GM21381 (cell line): Measurements from ENCODE around the gene TNP2.
A peak's percentile ranks its signal among the peaks of the same experiment; 100 is the strongest.

ENCODE experiments used
- ATAC-seq: cut with Tn5 transposase; IDR thresholded peaks from one replicate; pipeline ENCODE4 v1.9.1; 2021; ENCODE audit warnings: mild to moderate bottlenecking, moderate library complexity; ENCODE audit not compliant: unreplicated experiment

Gene TNP2

DNA sequence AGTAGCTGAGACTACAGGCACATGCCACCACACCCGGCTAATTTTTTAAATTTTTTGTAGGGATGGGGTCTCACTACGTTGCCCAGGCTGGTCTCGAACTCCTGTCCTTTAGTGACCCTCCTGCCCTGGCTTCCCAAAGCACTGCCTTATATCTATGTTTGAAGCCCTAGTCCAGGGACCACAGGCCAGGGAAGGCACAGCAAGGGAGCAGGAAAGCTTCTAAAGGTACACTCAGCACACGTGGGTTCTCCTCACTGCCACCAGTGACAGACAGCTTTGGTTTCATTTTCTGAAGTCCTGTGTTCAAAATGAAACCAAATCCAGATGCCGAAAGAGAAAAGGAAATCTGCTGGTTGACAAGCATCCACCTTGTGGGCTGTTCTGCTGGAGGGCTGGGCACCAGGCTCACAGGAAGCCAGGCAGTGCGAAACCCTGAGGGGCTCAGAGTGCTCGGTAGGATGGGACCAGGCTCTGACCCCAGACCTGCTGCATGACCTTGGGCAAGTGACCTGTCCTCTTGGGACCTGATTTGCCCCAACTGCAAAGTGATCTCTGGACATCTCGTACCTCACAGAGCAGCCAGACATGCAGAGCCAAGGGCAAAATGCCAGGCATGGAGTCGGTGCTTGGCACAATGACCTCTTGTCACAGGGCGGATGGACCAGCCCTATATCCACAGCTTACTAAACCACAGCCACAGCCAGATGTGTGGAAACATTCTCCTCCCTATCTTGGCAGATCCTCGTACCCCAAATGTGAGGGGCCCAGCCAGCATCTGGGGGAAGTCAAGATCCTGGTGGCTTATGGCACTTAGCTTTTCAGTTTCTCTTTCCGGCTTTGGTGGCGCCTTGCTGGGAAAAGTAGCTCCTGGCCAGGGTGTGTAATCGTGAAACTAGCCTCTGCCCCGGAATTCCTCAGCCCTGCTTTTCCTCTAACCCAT, 10.3 kb downstream of the TNP2 start:
- ATAC-seq: no peak

DNA sequence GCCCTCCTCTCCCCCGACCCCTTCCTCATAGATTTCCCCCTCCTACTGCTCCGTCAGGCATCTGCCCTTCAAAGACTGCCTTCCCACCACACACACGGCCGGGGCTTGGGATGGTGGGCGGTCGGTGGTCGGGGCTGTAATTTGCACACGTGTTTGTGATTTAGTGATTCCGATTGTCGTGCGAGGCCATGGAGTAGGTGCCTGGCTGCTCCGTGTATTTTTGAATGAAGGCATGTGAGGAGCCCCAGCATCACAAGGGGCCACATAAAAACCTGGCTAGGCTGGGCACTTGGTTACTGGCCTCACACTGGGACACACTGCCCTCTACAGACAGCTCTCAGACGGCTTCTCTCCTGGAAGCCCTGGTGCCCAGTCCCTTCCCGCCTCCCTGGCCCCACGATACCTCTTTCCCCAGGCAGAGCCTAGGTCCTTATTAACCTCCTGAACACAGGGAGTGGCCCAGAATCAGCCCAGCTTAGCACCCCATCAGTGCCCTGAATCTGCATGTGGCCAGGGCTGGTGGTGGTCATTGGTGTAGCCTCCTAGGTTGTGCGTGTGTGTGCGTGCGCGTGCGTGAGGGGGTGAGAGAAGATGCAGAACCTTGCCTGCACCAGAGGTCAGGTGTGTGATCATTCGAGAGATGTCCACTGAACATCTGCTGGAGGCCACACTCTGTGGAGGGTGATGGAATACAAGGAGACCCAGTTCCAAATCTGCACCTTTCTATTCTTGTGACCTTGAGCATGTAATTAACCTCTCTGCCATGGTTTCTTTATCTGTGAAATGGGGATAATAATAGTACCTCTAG, 11.8 kb downstream of the TNP2 start:
- no peak for ATAC-seq

DNA sequence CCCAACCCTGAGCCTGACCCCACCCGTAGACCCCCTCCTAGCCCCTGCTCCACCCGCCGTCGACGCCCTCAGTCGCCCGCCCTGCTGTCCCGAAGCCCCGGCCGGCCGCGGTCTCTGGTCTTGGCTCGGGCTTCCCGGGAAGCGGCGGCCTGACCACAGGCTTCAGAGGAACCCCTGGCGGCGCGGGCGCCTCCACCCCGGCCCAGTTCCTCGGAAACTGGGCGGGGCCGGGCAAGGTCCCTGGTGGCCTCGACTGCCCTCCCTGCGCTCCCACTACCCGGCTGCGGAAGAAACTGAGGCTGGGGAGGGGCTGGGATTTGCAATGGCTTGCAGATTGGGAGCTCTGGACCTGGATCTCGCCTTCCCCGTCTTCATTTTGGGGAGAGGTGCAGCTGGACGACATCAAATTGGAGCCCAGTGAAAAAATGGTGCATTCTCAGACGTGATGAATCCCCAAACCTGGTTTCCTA, 12.4 kb downstream of the TNP2 start:
- ATAC-seq: no peak

DNA sequence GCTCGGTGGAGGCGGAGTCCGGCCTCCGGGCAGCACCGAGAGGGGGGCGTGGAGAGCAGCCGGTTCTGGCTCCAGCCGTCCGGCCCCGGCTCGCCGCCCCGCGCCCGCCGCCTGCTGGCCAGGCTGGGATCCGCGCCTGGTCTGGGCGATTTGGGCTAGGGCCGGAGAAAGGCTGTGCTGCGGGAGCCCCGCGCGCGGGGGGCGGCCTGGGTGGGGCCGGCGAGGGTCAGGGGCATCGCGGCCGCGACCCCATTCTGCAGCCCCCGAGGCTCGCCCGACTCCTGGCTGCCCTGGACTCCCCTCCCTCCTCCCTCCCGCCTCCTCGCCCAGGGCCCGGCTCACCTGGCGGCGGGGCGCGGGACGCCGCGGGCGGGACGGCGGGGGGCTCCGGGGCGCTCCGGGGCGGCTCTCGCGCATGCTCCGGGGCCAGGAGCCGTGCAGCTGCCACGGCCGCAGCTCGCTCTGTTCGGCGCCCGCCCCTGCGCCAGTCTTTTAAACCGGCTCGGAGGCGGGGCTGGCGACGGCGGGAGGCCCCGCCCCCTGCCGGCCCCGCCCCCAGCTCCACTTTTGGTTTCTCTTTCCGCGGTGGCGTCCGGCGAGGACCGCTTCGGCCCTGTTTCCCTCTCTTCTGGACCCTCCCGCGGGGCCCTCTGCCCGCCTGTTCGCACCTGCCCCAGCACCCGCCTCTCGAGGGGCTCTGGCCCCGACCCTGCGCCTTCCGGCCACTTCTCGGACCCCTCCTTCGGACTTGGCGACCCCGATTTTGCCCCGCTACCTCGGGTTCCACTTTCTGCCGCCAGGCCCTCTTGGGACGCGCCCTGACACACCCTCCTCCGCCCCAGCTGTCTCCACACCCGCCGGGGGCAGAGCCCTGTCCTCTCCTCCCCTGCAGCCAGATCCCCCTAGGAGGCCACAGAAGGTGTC, 13.1 kb downstream of the TNP2 start, which contains the start of gene SOCS1:
Gene SOCS1, minus strand, starts transcription at position 468 of the 924 bp plus-strand sequence. CDS start 726 bp downstream, outside the sequence.
- ATAC-seq: peak; percentile 51

DNA sequence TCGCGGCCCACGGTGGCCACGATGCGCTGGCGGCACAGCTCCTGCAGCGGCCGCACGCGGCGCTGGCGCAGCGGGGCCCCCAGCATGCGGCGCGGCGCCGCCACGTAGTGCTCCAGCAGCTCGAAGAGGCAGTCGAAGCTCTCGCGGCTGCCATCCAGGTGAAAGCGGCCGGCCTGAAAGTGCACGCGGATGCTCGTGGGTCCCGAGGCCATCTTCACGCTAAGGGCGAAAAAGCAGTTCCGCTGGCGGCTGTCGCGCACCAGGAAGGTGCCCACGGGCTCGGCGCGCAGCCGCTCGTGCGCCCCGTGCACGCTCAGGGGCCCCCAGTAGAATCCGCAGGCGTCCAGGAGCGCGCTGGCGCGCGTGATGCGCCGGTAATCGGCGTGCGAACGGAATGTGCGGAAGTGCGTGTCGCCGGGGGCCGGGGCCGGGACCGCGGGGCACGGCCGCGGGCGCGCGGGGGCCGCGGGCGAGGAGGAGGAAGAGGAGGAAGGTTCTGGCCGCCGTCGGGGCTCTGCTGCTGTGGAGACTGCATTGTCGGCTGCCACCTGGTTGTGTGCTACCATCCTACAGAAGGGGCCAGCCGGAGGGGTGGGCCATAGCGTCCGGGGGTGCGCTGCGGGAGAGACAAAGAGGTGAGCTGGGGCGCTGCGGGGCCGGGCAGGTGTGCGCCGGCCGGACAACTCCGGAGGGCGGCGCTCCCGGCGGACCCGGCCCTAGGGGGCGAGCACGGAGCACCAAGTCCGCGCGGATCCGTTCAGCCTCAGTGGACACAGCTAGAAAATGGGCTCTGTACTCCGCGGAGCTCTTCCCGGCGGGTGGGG, 14.0 kb downstream of the TNP2 start:
- ATAC-seq: peak; percentile 0

DNA sequence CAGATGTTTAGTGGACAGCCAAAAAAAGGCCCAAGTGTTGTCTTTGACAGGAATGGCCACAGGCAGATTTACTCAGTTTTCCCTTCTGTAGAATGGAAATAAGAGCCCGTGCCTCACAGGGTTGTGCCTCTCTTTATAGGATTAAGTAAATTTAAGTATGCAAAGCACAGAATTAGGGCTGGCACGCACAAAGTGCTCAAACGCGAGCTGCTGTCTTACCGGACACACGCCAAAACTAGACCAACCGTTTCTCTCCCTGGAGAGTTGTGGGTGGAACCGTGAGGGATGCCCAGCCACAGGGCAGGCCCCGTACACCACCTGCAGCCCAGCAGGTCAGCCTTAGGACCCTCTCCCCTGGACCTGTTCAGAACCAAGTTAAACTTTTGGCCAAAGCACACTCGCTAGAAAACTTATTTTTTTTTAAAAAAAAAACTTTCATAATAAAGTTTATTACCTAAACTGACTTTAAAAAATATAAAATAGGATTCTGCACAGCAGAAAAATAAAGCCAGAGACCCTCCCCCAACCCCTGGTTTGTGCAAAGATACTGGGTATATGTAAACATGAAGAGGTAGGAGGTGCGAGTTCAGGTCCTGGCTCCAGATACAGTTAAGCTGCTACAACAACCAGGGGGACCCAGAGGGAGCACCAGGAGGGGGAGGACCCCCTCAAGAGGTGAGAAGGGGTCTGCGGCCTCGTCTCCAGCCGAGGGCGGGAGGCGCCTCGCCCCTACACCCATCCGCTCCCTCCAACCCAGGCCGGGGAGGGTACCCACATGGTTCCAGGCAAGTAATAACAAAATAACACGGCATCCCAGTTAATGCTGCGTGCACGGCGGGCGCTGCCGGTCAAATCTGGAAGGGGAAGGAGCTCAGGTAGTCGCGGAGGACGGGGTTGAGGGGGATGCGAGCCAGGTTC, 14.9 kb downstream of the TNP2 start:
- ATAC-seq: no peak

DNA sequence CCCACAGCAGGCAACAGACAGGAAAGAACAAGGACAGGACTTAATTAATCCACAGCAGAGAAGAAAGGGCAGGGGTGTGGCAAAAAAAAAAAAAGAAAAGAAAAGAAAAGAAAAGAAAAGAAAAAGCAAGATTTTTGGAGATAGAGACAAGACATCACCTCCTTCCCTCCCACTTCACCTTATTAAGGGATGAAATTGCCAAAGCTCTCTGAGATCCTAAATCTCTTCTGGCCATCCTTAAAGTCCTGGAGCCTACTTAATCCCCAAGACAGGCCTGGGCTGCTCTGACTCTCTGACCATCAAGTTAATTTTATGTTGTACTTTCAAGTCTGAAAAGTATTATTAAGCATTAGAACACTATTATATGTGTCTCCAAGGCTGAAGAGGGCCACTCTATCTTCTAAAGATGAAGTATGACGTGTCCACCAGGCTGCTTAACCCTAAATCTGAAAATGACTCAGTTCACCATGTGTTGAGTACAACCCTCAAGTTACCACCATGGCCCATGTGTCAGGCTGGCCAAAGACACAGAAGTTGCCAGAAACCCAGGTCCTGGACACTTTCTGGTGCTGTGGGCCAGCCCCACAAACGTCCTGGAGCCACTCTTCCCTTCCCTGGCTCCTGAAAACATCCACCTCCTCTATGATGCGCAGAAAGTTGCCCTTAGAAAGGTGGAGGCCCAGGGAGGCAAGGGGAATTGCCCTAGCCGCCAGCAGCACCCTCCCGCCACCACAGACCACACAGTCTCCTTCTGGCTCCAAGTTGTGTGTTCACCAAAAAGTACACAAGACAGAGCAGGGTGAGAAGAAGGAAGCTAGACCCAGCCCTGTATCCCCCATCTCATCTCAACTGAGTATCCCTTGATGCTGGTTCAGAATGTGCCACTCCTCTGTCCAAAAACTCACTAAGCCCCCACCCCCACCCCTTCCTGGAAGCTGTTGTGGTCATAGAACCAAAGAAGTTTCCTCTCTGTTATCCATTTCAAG, 15.8 kb downstream of the TNP2 start:
- ATAC-seq: no peak

DNA sequence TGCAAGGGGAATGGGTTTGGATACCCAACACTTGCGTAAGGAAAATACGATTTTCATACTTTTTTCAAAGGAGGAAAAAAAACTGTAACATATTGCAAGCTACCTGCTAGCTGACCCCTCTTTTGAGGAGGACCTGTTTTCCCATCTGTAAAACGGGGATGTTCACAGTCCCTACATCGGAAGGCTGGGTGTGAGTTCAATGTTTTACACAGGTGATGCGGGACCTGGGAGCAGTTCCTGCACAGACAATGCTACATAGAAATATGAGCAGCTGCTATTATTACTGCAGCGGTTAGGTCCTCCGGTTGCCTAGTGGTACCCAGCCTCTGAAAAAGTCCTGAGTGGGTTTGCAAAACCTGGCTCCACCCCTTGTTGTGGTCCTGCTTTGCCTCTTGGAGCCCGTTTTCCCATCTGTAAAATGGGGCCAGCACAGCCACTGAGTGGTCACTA, 16.6 kb downstream of the TNP2 start:
- ATAC-seq: no peak

DNA sequence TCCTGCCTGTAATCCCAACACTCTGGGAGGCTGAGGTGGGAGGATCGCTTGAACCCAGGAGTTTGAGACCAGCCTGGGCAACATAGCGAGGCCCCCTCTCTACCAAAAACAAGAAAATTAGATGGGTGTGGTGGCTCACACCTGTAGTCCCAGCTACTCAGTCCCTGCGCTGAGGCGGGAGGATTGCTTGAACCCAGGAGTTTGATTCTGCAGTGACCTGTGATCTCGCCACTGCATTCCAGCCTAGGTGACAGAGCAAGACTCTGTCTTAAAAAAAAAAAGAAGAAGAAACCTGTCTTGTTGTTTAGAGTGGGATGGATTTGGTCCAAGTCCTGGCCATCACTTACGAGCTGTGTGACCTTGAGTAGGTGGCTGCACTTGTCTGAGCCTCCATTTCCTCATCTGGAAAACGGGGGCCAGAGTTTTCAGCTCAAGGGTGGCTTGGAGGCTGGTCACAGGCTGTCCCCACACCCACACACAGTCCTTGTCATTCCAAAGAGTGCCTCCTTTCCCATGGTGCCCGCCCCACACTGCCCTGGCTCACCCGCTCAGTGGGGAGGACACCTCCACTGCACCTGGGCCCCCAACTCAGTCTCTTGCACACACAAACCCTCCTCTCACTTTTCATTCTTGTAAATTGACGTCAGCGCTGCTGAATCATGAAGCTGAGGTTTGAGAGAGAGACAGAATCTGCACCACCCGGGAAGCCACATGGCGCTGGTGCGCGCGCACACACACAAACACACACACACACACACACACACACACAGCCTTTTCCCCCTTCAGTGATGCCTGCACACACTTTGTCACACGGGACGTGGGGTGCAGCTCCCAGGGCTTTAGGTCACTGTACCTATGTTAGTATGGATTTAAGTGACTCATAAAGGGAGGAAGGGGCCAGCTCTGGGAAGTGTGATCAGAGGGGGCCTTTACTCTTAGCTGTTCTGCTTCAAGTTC, 17.3 kb downstream of the TNP2 start:
- ATAC-seq: no peak

DNA sequence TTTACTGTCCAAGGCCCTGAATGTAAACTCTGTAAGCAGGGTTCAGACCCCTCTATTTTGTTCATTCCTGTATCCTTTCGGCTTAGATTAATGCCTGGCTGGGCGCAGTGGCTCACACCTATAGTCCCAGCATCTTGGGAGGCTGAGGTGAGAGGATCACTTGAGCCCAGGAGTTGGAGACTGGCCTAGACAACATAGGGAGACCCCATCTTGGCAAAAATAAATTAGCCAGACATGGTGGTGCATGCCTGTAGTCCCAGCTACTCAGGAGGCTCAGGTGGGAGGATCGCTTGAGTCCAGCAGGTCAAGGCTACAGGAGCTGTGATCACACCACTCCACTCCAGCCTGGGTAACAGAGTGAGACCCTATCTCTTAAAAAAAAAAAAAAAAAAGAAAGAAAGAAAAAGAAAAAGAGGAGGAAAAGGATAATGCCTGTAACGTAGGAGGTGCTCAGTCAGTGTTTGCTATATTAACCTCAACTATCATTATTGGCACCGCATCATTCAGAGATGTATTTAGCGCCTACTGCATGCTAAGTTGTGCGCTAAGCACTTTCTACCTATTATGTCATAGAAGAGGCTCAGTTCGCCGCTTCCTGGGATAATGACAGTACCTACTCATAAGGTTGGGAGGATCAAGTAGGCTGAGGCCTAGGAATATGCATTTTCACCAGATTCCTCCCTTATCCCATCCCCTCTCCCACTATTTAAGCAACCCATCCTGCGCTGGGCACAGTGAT, 18.2 kb downstream of the TNP2 start:
- ATAC-seq: no peak

DNA sequence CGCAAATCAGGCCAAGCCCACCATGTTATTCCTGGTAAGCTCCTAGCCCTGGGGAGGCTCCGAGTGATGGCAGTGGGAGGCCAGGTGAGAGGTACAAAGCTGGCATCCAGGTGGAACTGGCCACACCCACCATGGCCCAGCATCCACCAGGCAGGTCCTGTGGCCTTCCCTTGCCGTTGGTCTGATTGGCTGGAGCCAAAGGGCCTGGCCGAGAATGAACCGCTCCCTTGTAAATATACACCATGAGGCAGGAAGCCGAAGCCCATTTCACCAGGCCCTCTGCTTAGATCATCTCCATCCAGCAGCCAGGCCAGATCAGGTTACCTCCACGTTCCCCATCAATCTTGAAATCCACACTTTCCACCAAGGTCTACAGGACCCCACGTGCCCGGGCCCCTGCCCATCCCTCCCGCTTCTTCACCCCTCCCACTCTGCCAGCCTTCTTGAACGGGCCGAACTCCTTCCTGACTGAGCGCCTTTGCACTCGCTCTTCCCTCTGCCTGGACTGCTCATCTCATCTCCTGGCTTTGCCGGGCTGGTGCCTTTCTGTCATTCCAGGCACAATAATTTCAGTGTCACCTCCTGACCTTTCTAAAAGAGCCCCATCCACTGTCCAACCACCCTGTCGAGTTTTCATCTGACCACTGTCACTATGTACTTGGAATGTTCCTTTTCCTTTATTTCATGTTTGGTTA, 18.9 kb downstream of the TNP2 start:
- no peak for ATAC-seq

DNA sequence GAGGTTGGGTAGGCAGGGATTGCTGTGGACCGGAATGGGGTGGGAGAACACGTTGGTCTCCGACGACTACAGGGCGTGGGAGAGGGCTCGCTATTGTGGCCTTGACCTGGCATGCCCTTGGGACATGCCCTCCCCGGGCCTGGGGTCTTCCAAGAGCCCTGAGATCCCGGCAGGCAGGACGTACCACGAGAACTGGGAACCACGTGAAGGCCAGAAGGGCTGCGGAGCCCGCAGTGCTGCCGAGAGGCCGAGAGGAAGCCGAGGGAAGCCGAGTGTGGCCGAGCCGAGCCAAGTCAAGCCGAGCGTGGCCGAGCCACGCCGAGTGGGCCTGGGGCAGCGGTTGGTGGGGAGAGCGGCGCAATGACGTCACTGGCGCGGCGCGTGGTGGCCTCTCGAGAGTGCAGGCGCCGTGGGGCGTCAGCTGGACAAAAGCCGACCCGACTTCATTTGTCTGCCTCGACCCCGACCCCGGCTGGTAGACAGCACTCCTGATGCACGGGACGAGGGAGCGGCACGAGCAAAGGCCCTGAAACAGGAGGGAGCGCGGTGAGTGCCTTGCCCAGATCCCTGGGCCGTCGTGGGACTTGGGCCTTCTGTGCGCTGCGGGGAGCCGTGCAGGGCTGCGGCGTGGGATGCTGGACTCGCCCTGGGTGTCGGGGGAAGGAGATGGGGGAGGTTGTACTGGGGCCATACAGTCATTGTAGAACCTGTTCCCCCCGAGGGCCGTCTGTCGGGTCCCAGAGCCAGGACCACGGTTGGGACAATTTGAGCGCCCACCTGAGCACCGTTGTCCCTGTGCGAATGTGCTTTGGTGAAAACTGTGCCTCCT, 19.7 kb downstream of the TNP2 start:
- no peak for ATAC-seq

DNA sequence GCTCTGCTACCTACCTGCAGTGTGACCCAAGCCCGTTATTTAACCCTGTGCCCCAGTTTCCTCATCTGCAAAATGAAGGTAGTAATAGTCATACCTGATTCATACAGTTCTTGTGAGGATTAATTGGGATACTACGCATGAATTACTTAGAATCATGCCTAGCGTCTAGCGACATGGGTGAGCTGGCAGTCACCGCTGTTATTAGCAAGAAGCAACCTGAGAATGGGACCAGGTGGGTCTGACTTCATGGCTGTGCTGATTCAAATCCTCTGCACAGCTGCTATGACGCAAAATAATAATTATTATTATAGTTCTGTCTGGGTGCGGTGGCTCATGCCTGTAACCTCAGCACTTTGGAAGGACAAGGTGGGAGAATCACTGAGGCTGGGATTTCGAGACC, 21.0 kb downstream of the TNP2 start:
- no peak for ATAC-seq

DNA sequence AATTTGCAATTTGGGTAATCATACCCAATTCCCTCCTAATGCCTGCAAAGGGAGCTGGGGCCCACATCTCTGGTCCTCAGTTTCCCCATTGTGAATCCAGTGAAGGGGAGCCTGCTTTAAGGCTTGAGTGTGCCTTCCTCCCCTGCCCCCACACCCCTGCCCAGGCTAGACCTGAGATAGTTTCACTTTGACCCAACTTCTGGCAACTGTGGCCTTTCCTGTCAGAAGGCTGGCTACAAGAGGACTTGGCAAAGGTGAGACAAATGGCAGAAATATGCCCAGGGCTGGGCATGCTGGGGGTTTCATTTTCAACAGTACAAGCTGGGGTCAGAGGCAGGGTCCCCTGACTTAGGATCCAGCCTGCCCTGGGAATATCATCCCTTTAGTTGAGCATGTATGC, 23.1 kb downstream of the TNP2 start:
- no peak for ATAC-seq
